ENCODE data around the gene CCDC9B. TPM values are rescaled to one million over a fixed set of nuclear protein-coding genes. Genes with fewer than 3 reads are reported as not detected.

CCDC9B gene
- total RNA-seq, 4 donors from 2014 or later = 28.0 to 105 (median 66.7) TPM

- peaks cover 0 to 21% of the 10 kb centered on the region in 2 donors for H3K36me3 ChIP-seq
- no peak for ATAC-seq
- peak overlapping the region; percentile 79 to 98 (median 98) for H3K27ac ChIP-seq
- no peak overlapping the region for H3K4me3 ChIP-seq
- H3K9me3 ChIP-seq = no peaks in the 10 kb centered on the region
- WGBS, 2 donors (ENCODE audit: low coverage in 1 of 2) = 78% methylated on average over 1 to 6 of the region's 7 CpGs
- H3K27me3 ChIP-seq = no peaks in the 10 kb centered on the region
- no peak for TF ChIP-seq POLR2AphosphoS5 (IDR thresholded peaks at IDR 0.05)
- no peak for TF ChIP-seq EP300 (IDR thresholded peaks at IDR 0.05)
- peaks cover 17 to 100% (median 50%) of the 10 kb centered on the region in 3 donors for H3K4me1 ChIP-seq
Measured at GRCh38 chr15:40331637-40332036, 9.1 kb downstream of the CCDC9B start.

- peaks cover 17 to 100% (median 53%) of the 10 kb centered on the region in 3 donors for H3K4me1 ChIP-seq
Measured at GRCh38 chr15:40331026-40331425, 9.7 kb downstream of the CCDC9B start.

GRCh38 chr15:40330368-40330836 is 10.3 kb downstream of the CCDC9B start:
- ATAC-seq = peak; percentile 86
- Histone ChIP-seq H3K4me1 (peaks cover 17 to 100% (median 56%) of the 10 kb centered on the region in 3 donors), H3K9me3 (no peaks in the 10 kb centered on the region), H3K4me3 (no peak overlapping the region), H3K36me3 (peaks cover 0 to 8% of the 10 kb centered on the region in 2 donors), H3K27ac (peak overlapping the region; percentile 79 to 98 (median 98)), H3K27me3 (no peaks in the 10 kb centered on the region)
- 8% methylated on average over 2 to 5 of the region's 5 CpGs for WGBS, 2 donors (ENCODE audit: low coverage in 1 of 2)
- TF ChIP-seq CTCF (IDR thresholded peaks at IDR 0.05) (no peak), POLR2A (IDR thresholded peaks at IDR 0.05) (peak; percentile 38 to 43), EP300 (IDR thresholded peaks at IDR 0.05) (peak; percentile 87), POLR2AphosphoS5 (IDR thresholded peaks at IDR 0.05) (peak; percentile 96)

More at GRCh38 chr15:40331026-40331425, 9.7 kb downstream of the CCDC9B start:
- TF ChIP-seq POLR2AphosphoS5 (IDR thresholded peaks at IDR 0.05) (no peak), POLR2A (IDR thresholded peaks at IDR 0.05) (no peak), CTCF (IDR thresholded peaks at IDR 0.05) (no peak), EP300 (IDR thresholded peaks at IDR 0.05) (no peak)
- H3K9me3 ChIP-seq = no peaks in the 10 kb centered on the region
- peaks cover 0 to 15% of the 10 kb centered on the region in 2 donors for H3K36me3 ChIP-seq
- H3K4me3 ChIP-seq = no peak overlapping the region
- no peaks in the 10 kb centered on the region for H3K27me3 ChIP-seq
- no peak for ATAC-seq
- 80 to 82% methylated on average over 5 to 7 of the region's 7 CpGs for WGBS, 2 donors (ENCODE audit: low coverage in 1 of 2)
- peak overlapping the region; percentile 79 to 98 (median 98) for H3K27ac ChIP-seq

GRCh38 chr15:40329804-40330203 is 10.9 kb downstream of the CCDC9B start:
- Histone ChIP-seq H3K4me1 (peaks cover 17 to 100% (median 56%) of the 10 kb centered on the region in 3 donors), H3K27me3 (no peaks in the 10 kb centered on the region), H3K4me3 (no peak overlapping the region), H3K9me3 (no peaks in the 10 kb centered on the region), H3K36me3 (peaks cover 0 to 2% of the 10 kb centered on the region in 2 donors), H3K27ac (peak overlapping the region; percentile 79 to 98 (median 98))
- WGBS, 2 donors (ENCODE audit: low coverage in 1 of 2) = 51 to 76% methylated on average over 6 to 7 of the region's 7 CpGs
- ATAC-seq = no peak
- peak; percentile 45 for TF ChIP-seq POLR2AphosphoS5 (IDR thresholded peaks at IDR 0.05)
- no peak for TF ChIP-seq EP300 (IDR thresholded peaks at IDR 0.05)
- TF ChIP-seq POLR2A (IDR thresholded peaks at IDR 0.05) = no peak
- TF ChIP-seq CTCF (IDR thresholded peaks at IDR 0.05) = no peak

- Histone ChIP-seq H3K9me3 (no peaks in the 10 kb centered on the region), H3K27me3 (no peaks in the 10 kb centered on the region), H3K4me1 (peaks cover 17 to 97% (median 49%) of the 10 kb centered on the region in 3 donors), H3K36me3 (no peaks in the 10 kb centered on the region), H3K27ac (peak overlapping the region; percentile 79 to 98 (median 98)), H3K4me3 (no peak overlapping the region)
- TF ChIP-seq CTCF (IDR thresholded peaks at IDR 0.05) (no peak), POLR2AphosphoS5 (IDR thresholded peaks at IDR 0.05) (no peak), EP300 (IDR thresholded peaks at IDR 0.05) (no peak), POLR2A (IDR thresholded peaks at IDR 0.05) (no peak)
- whole genome bisulfite sequencing, 2 donors (ENCODE audit: low coverage in 1 of 2) = 68 to 89% methylated on average over 4 to 5 of the region's 5 CpGs
- no peak for ATAC-seq
Measured at GRCh38 chr15:40328751-40329150, 12.0 kb downstream of the CCDC9B start.

Data from gastroesophageal sphincter (tissue), 4 donors.